ENCODE results near the gene AKR1E2.

Gene AKR1E2

GRCh38 chr10:4780782-4781181 lies 45.2 kb upstream of the AKR1E2 start:
- no peak overlapping the region for H3K9ac ChIP-seq (ENCODE audit: low read length)
- no peak overlapping the region for H4K8ac ChIP-seq (ENCODE audit: low read depth, low read length)
- no peak overlapping the region for H3K14ac ChIP-seq (ENCODE audit: low read length)
- H4K12ac ChIP-seq (ENCODE audit: low read depth, low read length), result no peak overlapping the region
- no peak overlapping the region for H4K91ac ChIP-seq (ENCODE audit: low read depth, low read length)
- no peaks in the 10 kb centered on the region for H3K79me2 ChIP-seq (ENCODE audit: control insufficient read depth, insufficient read depth, low read length, poor library complexity)
- no peak overlapping the region for H2BK12ac ChIP-seq (ENCODE audit: low read length)
- H2AFZ ChIP-seq (ENCODE audit: insufficient read depth, low read length, poor library complexity), result no peak overlapping the region
- H2BK120ac ChIP-seq (ENCODE audit: insufficient read depth, low read length, poor library complexity), result no peak overlapping the region
- H3K23ac ChIP-seq (ENCODE audit: low read length), result no peak overlapping the region
- no peak overlapping the region for H3K27ac ChIP-seq (ENCODE audit: low read depth, low read length)
- H3K9me3 ChIP-seq (ENCODE audit: insufficient read depth, low read depth, low read length), result no peaks in the 10 kb centered on the region
- H3K79me1 ChIP-seq (ENCODE audit: low read length), result no peaks in the 10 kb centered on the region
- H2AK5ac ChIP-seq (ENCODE audit: low read length), result no peak overlapping the region
- H3K4me2 ChIP-seq (ENCODE audit: low read length), result no peak overlapping the region
- H3K4me3 ChIP-seq (ENCODE audit: low read depth, low read length), result no peak overlapping the region
- H3K36me3 ChIP-seq (ENCODE audit: control insufficient read depth in 1 of 2, insufficient read depth in 2 of 2, low read length in 2 of 2), result no peaks in the 10 kb centered on the region
- no peak overlapping the region for H2BK5ac ChIP-seq (ENCODE audit: low read depth, low read length, poor library complexity)
- no peak overlapping the region for H3K18ac ChIP-seq (ENCODE audit: low read length)
- H3K4me1 ChIP-seq (ENCODE audit: control insufficient read depth in 1 of 2, insufficient read depth in 2 of 2, low read length in 2 of 2), result no peaks in the 10 kb centered on the region
- no peak overlapping the region for H3K4ac ChIP-seq (ENCODE audit: low read depth, low read length)
- WGBS (ENCODE audit: extremely low coverage, insufficient coverage, insufficient read length), result no CpG with 5 or more reads among the region's 6 CpGs
- no peaks in the 10 kb centered on the region for H3K27me3 ChIP-seq (ENCODE audit: insufficient read depth, low read length)
- DNase-seq, result no peak

- Histone ChIP-seq H4K8ac (ENCODE audit: low read depth, low read length) (no peak overlapping the region), H3K9me3 (ENCODE audit: insufficient read depth, low read depth, low read length) (no peaks in the 10 kb centered on the region), H2AK5ac (ENCODE audit: low read length) (no peak overlapping the region), H2AFZ (ENCODE audit: insufficient read depth, low read length, poor library complexity) (no peak overlapping the region), H4K91ac (ENCODE audit: low read depth, low read length) (no peak overlapping the region), H2BK5ac (ENCODE audit: low read depth, low read length, poor library complexity) (no peak overlapping the region), H3K27me3 (ENCODE audit: insufficient read depth, low read length) (no peaks in the 10 kb centered on the region), H3K79me1 (ENCODE audit: low read length) (no peaks in the 10 kb centered on the region), H3K27ac (ENCODE audit: low read depth, low read length) (no peak overlapping the region), H3K14ac (ENCODE audit: low read length) (no peak overlapping the region), H3K4me3 (ENCODE audit: low read depth, low read length) (no peak overlapping the region), H3K36me3 (ENCODE audit: control insufficient read depth in 1 of 2, insufficient read depth in 2 of 2, low read length in 2 of 2) (no peaks in the 10 kb centered on the region), H3K4ac (ENCODE audit: low read depth, low read length) (no peak overlapping the region), H3K4me2 (ENCODE audit: low read length) (no peak overlapping the region), H2BK12ac (ENCODE audit: low read length) (no peak overlapping the region), H3K4me1 (ENCODE audit: control insufficient read depth in 1 of 2, insufficient read depth in 2 of 2, low read length in 2 of 2) (no peaks in the 10 kb centered on the region), H3K23ac (ENCODE audit: low read length) (no peak overlapping the region), H3K18ac (ENCODE audit: low read length) (no peak overlapping the region), H4K12ac (ENCODE audit: low read depth, low read length) (no peak overlapping the region), H2BK120ac (ENCODE audit: insufficient read depth, low read length, poor library complexity) (no peak overlapping the region), H3K9ac (ENCODE audit: low read length) (no peak overlapping the region), H3K79me2 (ENCODE audit: control insufficient read depth, insufficient read depth, low read length, poor library complexity) (no peaks in the 10 kb centered on the region)
- peak in 1 of 2 donors; percentile 5 for DNase-seq
- no CpG with 5 or more reads among the region's 3 CpGs for WGBS (ENCODE audit: extremely low coverage, insufficient coverage, insufficient read length)
These were observed 44.1 kb upstream of the AKR1E2 start for GRCh38 chr10:4781955-4782354.

- H2AK5ac ChIP-seq (ENCODE audit: low read length), result no peak overlapping the region
- H3K79me2 ChIP-seq (ENCODE audit: control insufficient read depth, insufficient read depth, low read length, poor library complexity), result no peaks in the 10 kb centered on the region
- WGBS (ENCODE audit: extremely low coverage, insufficient coverage, insufficient read length), result no CpG with 5 or more reads among the region's 8 CpGs
- no peak overlapping the region for H2BK5ac ChIP-seq (ENCODE audit: low read depth, low read length, poor library complexity)
- no peak overlapping the region for H3K4me2 ChIP-seq (ENCODE audit: low read length)
- H3K23ac ChIP-seq (ENCODE audit: low read length), result no peak overlapping the region
- no peak overlapping the region for H4K8ac ChIP-seq (ENCODE audit: low read depth, low read length)
- H4K91ac ChIP-seq (ENCODE audit: low read depth, low read length), result no peak overlapping the region
- no peak overlapping the region for H3K14ac ChIP-seq (ENCODE audit: low read length)
- no peaks in the 10 kb centered on the region for H3K79me1 ChIP-seq (ENCODE audit: low read length)
- no peak overlapping the region for H2AFZ ChIP-seq (ENCODE audit: insufficient read depth, low read length, poor library complexity)
- no peaks in the 10 kb centered on the region for H3K27me3 ChIP-seq (ENCODE audit: insufficient read depth, low read length)
- H3K4me1 ChIP-seq (ENCODE audit: control insufficient read depth in 1 of 2, insufficient read depth in 2 of 2, low read length in 2 of 2), result no peaks in the 10 kb centered on the region
- DNase-seq, result no peak
- H3K9me3 ChIP-seq (ENCODE audit: insufficient read depth, low read depth, low read length), result no peaks in the 10 kb centered on the region
- H4K12ac ChIP-seq (ENCODE audit: low read depth, low read length), result no peak overlapping the region
- H3K9ac ChIP-seq (ENCODE audit: low read length), result no peak overlapping the region
- H3K18ac ChIP-seq (ENCODE audit: low read length), result no peak overlapping the region
- no peak overlapping the region for H3K4ac ChIP-seq (ENCODE audit: low read depth, low read length)
- no peaks in the 10 kb centered on the region for H3K36me3 ChIP-seq (ENCODE audit: control insufficient read depth in 1 of 2, insufficient read depth in 2 of 2, low read length in 2 of 2)
- H2BK12ac ChIP-seq (ENCODE audit: low read length), result no peak overlapping the region
- no peak overlapping the region for H3K27ac ChIP-seq (ENCODE audit: low read depth, low read length)
- H2BK120ac ChIP-seq (ENCODE audit: insufficient read depth, low read length, poor library complexity), result no peak overlapping the region
- H3K4me3 ChIP-seq (ENCODE audit: low read depth, low read length), result no peak overlapping the region
These were observed 41.2 kb upstream of the AKR1E2 start for GRCh38 chr10:4784667-4785333.

- Histone ChIP-seq H3K27me3 (ENCODE audit: insufficient read depth, low read length) (no peaks in the 10 kb centered on the region), H3K9me3 (ENCODE audit: insufficient read depth, low read depth, low read length) (no peaks in the 10 kb centered on the region), H3K79me1 (ENCODE audit: low read length) (no peaks in the 10 kb centered on the region), H2BK12ac (ENCODE audit: low read length) (no peak overlapping the region), H2BK120ac (ENCODE audit: insufficient read depth, low read length, poor library complexity) (no peak overlapping the region), H3K4me2 (ENCODE audit: low read length) (no peak overlapping the region), H3K23ac (ENCODE audit: low read length) (no peak overlapping the region), H3K4me1 (ENCODE audit: control insufficient read depth in 1 of 2, insufficient read depth in 2 of 2, low read length in 2 of 2) (no peaks in the 10 kb centered on the region), H3K4me3 (ENCODE audit: low read depth, low read length) (no peak overlapping the region), H3K4ac (ENCODE audit: low read depth, low read length) (no peak overlapping the region), H3K79me2 (ENCODE audit: control insufficient read depth, insufficient read depth, low read length, poor library complexity) (no peaks in the 10 kb centered on the region), H3K36me3 (ENCODE audit: control insufficient read depth in 1 of 2, insufficient read depth in 2 of 2, low read length in 2 of 2) (no peaks in the 10 kb centered on the region), H4K8ac (ENCODE audit: low read depth, low read length) (no peak overlapping the region), H2AK5ac (ENCODE audit: low read length) (no peak overlapping the region), H2AFZ (ENCODE audit: insufficient read depth, low read length, poor library complexity) (no peak overlapping the region), H3K9ac (ENCODE audit: low read length) (no peak overlapping the region), H4K91ac (ENCODE audit: low read depth, low read length) (no peak overlapping the region), H3K18ac (ENCODE audit: low read length) (no peak overlapping the region), H3K27ac (ENCODE audit: low read depth, low read length) (no peak overlapping the region), H4K12ac (ENCODE audit: low read depth, low read length) (no peak overlapping the region), H3K14ac (ENCODE audit: low read length) (no peak overlapping the region), H2BK5ac (ENCODE audit: low read depth, low read length, poor library complexity) (no peak overlapping the region)
- no CpG with 5 or more reads among the region's 12 CpGs for WGBS (ENCODE audit: extremely low coverage, insufficient coverage, insufficient read length)
- DNase-seq, result no peak
These were observed 39.8 kb upstream of the AKR1E2 start for GRCh38 chr10:4786043-4786839.

Data from trophoblast cell (in vitro differentiated cells and primary cell).